Heart left ventricle (tissue), 16 donors: ENCODE measurements around the gene PROP1. TPM values are rescaled to one million over a fixed set of nuclear protein-coding genes. Genes with fewer than 3 reads are reported as not detected.
A peak's percentile ranks its signal among the peaks of the same experiment; 100 is the strongest.

ENCODE experiments used
- ATAC-seq, 4 donors: fragments of 200-7000 bp; cut with Tn5 transposase; one replicate each; pipeline ENCODE4 v1.9.1; 2020 to 2022; ENCODE audit warnings: moderate library complexity in 4 of 4, mild to moderate bottlenecking in 3 of 4, moderate number of reproducible peaks in 1 of 4
- DNase-seq, 5 donors: peaks; one replicate each; pipeline ENCODE4 v3.0.0-alpha.2; 2020
- H3K27ac ChIP-seq, 12 donors: fragments of 200-600 bp; sonication (generic) in 4 of 12; one replicate each; pipeline versions ENCODE4 v1.5.0 to v1.8.0; 2016 to 2022; ENCODE audit warnings: mild to moderate bottlenecking in 2 of 12
- H3K27me3 ChIP-seq, 9 donors: fragments of 200-600 bp; sonication (generic) in 2 of 9; one replicate each; pipeline versions ENCODE4 v1.5.1 to v1.8.0; 2016 to 2022; ENCODE audit warnings: mild to moderate bottlenecking in 3 of 9
- H3K36me3 ChIP-seq, 9 donors: fragments of 200-600 bp; sonication (generic) in 2 of 9; one replicate each; pipeline versions ENCODE4 v1.5.0 to v1.8.0; 2018 to 2022; ENCODE audit warnings: mild to moderate bottlenecking in 2 of 9
- H3K4me1 ChIP-seq, 12 donors: fragments of 200-600 bp; sonication (generic) in 4 of 12; one replicate each; pipeline versions ENCODE4 v1.5.0 to v1.8.0; 2016 to 2022; ENCODE audit warnings: mild to moderate bottlenecking in 3 of 12
- H3K4me3 ChIP-seq, 12 donors: fragments of 200-600 bp; sonication (generic) in 4 of 12; one replicate each; pipeline versions ENCODE4 v1.5.0 to v1.8.0; 2017 to 2022; ENCODE audit warnings: mild to moderate bottlenecking in 9 of 12, moderate library complexity in 4 of 12
- H3K9me3 ChIP-seq, 12 donors: fragments of 200-600 bp; sonication (generic) in 4 of 12; one replicate each; pipeline versions ENCODE4 v1.5.0 to v1.8.0; 2016 to 2022; ENCODE audit warnings: mild to moderate bottlenecking in 1 of 12
- CTCF ChIP-seq, 12 donors: fragments of 200-600 bp; sonication (generic) in 4 of 12; IDR thresholded peaks; one replicate each; pipeline versions ENCODE4 v1.5.0 to v1.8.0; 2018 to 2022; ENCODE audit warnings: antibody characterized with exemption in 12 of 12, mild to moderate bottlenecking in 5 of 12
- POLR2A ChIP-seq, 2 donors: fragments of 450-650 bp; IDR thresholded peaks; one replicate each; pipeline ENCODE4 v1.6.1; 2017; ENCODE audit warnings: antibody characterized with exemption in 2 of 2, mild to moderate bottlenecking in 2 of 2, moderate library complexity in 2 of 2
- WGBS, 4 donors: extraction: QIAGEN DNeasy Blood & Tissue Kit in 2 of 4; methylation state at CpG; one replicate each; pipeline versions ENCODE4 v1.1.5 to v1.1.7; 2013 to 2018; 5-methylcytosine and 5-hydroxymethylcytosine counted together
- intact Hi-C, 10 donors: fragments of 100-400 bp; cut with DNase I; formaldehyde crosslinking; loops; one replicate each; pipeline versions ENCODE4 v1.11.1 to v1.14.2; 2022
- polyA plus RNA-seq, 2 donors: library from polyadenylated mRNA; stranded (reverse); fragments of 200-250 nt; gene quantifications; one replicate each; pipeline ENCODE4 v1.2.3, GENCODE V29; 2013
- total RNA-seq, 9 donors: library from RNA; depleted of rRNA in 2 of 9; stranded (reverse); fragments of >200 nt in 2 of 9; fragmentation: NEBNext Ultra II Directional in 3 of 9; extraction: Animal tissue kit (Norgen Biotek cat#: 25700) in 3 of 9; gene quantifications; one replicate each; pipeline versions ENCODE4 v1.1.0 to v1.2.4, GENCODE V29; 2016 to 2023
- donor health status: ischemic (EF 13 %, LVEDD 7.1; RV severe dilation, severe dysfunction).
- donor health status: healthy with polysubstance abuse.
- donor health status: DM: no; HTN: yes; CAD: no.
- donor health status: DM: no; HTN: no; CAD: no.
- donor health status: ischemic (EF 25% LVEDD 6.9; RV normal size, moderate dysfunction).
- donor health status: ischemic (EF 25% LVEDD 5.7; RV mildly dilated, moderate dysfunction).
- donor health status: healthy.
- donor health status: DM: yes; HTN: yes; CAD: no.
- donor health status: ischemic (EF 35%, LVEDD 5.7; RV mildly dilated, moderate dysfunction).
- donor health status: nonischemic (EF 11% LVEDD 7.7; RV severe dilation, severe dysfunction).
- donor health status: DM: yes; HTN: yes; CAD: no.
- donor health status: PGD.
- donor health status: ischemic (EF 29% LVEDD 5.4; RV normal size, mild dysfunction).
- donor health status: nonischemic (EF 23%, LVEDD 6.1; RV moderate dilation, normal function).

PROP1 gene
- total and polyA plus RNA-seq, 11 donors = not detected

- 15 to 38% (median 19%) methylated on average over 36 to 50 of the region's 50 CpGs for WGBS, 4 donors
- Histone ChIP-seq H3K27me3 (peaks cover 21 to 95% (median 61%) of the 10 kb centered on the region in 9 donors), H3K4me3 (no peak overlapping the region), H3K27ac (no peak overlapping the region), H3K36me3 (no peaks in the 10 kb centered on the region), H3K4me1 (peaks cover 0 to 5% (median 0%) of the 10 kb centered on the region in 12 donors), H3K9me3 (no peaks in the 10 kb centered on the region)
- ATAC-seq (no peak), DNase-seq (no peak)
- intact Hi-C loops = no loop called here
- TF ChIP-seq CTCF (IDR thresholded peaks at IDR 0.05) (no peak), POLR2A (IDR thresholded peaks at IDR 0.05) (no peak)
Observed at GRCh38 chr5:177985430-177986040, 10.5 kb downstream of the PROP1 start.

- no peak overlapping the region for H3K27ac ChIP-seq
- 2 to 12% (median 3%) methylated on average over 15 to 47 of the region's 47 CpGs for WGBS, 4 donors
- peaks cover 0 to 5% (median 0%) of the 10 kb centered on the region in 12 donors for H3K4me1 ChIP-seq
- H3K36me3 ChIP-seq = no peaks in the 10 kb centered on the region
- no peaks in the 10 kb centered on the region for H3K9me3 ChIP-seq
- DNase-seq (no peak), ATAC-seq (no peak)
- H3K27me3 ChIP-seq = peaks cover 21 to 90% (median 61%) of the 10 kb centered on the region in 9 donors
- no peak overlapping the region for H3K4me3 ChIP-seq
- TF ChIP-seq CTCF (IDR thresholded peaks at IDR 0.05) (no peak), POLR2A (IDR thresholded peaks at IDR 0.05) (no peak)
- intact Hi-C loops = no loop called here
Observed at GRCh38 chr5:177984584-177985206, 11.3 kb downstream of the PROP1 start.

GRCh38 chr5:177983763-177984583, 12.1 kb downstream of the PROP1 start:
- TF ChIP-seq CTCF (IDR thresholded peaks at IDR 0.05) (no peak), POLR2A (IDR thresholded peaks at IDR 0.05) (no peak)
- Histone ChIP-seq H3K36me3 (no peaks in the 10 kb centered on the region), H3K4me1 (peaks cover 0 to 5% (median 0%) of the 10 kb centered on the region in 12 donors), H3K4me3 (no peak overlapping the region), H3K27ac (no peak overlapping the region), H3K27me3 (peaks cover 21 to 83% (median 61%) of the 10 kb centered on the region in 9 donors), H3K9me3 (no peaks in the 10 kb centered on the region)
- 18 to 31% (median 26%) methylated on average over 27 to 46 of the region's 46 CpGs for WGBS, 4 donors
- intact Hi-C loops = no loop called here
- ATAC-seq (peak in 1 of 4 donors; percentile 29), DNase-seq (no peak)

- Histone ChIP-seq H3K4me3 (no peak overlapping the region), H3K27ac (no peak overlapping the region), H3K9me3 (no peaks in the 10 kb centered on the region), H3K4me1 (peaks cover 0 to 5% (median 0%) of the 10 kb centered on the region in 12 donors), H3K27me3 (peaks cover 21 to 73% (median 58%) of the 10 kb centered on the region in 9 donors), H3K36me3 (no peaks in the 10 kb centered on the region)
- DNase-seq (no peak), ATAC-seq (no peak)
- intact Hi-C loops = no loop called here
- TF ChIP-seq POLR2A (IDR thresholded peaks at IDR 0.05) (no peak), CTCF (IDR thresholded peaks at IDR 0.05) (no peak)
- 82 to 88% (median 85%) methylated on average over 5 of the region's 5 CpGs for WGBS, 4 donors
Observed at GRCh38 chr5:177982956-177983355, 13.1 kb downstream of the PROP1 start.
